HL-60 (cell line): Measurements from ENCODE around the gene TANC1.

Experiments used
- DNase-seq, 2 experiments: peaks; one replicate each; pipeline ENCODE4 v3.0.0-alpha.2; 2010 to 2020; ENCODE audit warnings: low read depth in 1 of 2, low spot score in 1 of 2
- H3K27ac ChIP-seq: fragments of 250-450 bp; sonication (Bioruptor Pico); replicated peaks from 2 replicates; pipeline ENCODE4 v1.5.1; 2020; ENCODE audit warnings: mild to moderate bottlenecking, moderate library complexity
- H3K27me3 ChIP-seq: fragments of 250-450 bp; sonication (Bioruptor Pico); 2 replicates; pipeline ENCODE4 v1.5.1; 2021; ENCODE audit warnings: mild to moderate bottlenecking, moderate library complexity; ENCODE audit not compliant: insufficient read depth, poor library complexity, severe bottlenecking
- H3K4me3 ChIP-seq: replicated peaks from 2 replicates; pipeline ENCODE4 v1.5.1; 2011; ENCODE audit warnings: mild to moderate bottlenecking, control low read depth, low read length; ENCODE audit not compliant: insufficient read depth
- GABPA ChIP-seq: IDR thresholded peaks from 2 replicates; pipeline ENCODE4 v1.6.1; 2012; ENCODE audit warnings: low read depth
- POLR2AphosphoS5 ChIP-seq: IDR thresholded peaks from 2 replicates; pipeline ENCODE4 v1.6.1; 2012; ENCODE audit warnings: low read depth
- SPI1 ChIP-seq: IDR thresholded peaks from 2 replicates; pipeline ENCODE4 v1.6.1; 2012; ENCODE audit warnings: low read depth, mild to moderate bottlenecking, borderline replicate concordance
- TF ChIP-seq, protein P1 (sequence below): IDR thresholded peaks from one replicate; pipeline ENCODE4 v1.5.1; 2011; ENCODE audit warnings: low read length, control low read depth, inconsistent platforms; ENCODE audit not compliant: insufficient read depth
- TF ChIP-seq, protein P2 (sequence below): IDR thresholded peaks from 2 replicates; pipeline ENCODE4 v1.6.1; 2012; ENCODE audit warnings: low read depth; ENCODE audit not compliant: insufficient replicate concordance

Gene TANC1

DNA sequence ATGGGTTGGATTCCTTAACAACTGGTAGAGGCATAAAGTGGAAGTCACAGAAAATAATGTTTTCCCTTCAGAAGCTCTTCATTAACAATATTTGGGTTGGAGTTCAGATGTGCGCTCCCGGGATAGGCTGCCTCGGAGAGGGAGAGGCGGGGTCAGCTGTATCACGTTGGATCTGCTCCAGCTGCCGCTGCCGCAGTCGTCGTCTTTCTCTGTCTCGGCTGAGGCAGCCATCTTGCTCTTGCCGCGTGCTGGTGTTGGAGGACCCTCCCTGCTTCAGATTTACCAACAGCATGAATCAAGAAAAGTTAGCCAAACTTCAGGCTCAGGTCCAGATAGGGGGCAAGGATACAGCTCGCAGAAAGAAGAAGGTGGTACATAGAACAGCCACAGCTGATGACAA is 35.1 kb downstream of the TANC1 start:
- H3K4me3 ChIP-seq, result no peak overlapping the region
- no peak for DNase-seq
- H3K27me3 ChIP-seq, result no peaks in the 10 kb centered on the region
- H3K27ac ChIP-seq, result no peak overlapping the region
- TF ChIP-seq POLR2AphosphoS5, result no peak
- no peak for TF ChIP-seq SPI1
- TF ChIP-seq, protein P1, sequence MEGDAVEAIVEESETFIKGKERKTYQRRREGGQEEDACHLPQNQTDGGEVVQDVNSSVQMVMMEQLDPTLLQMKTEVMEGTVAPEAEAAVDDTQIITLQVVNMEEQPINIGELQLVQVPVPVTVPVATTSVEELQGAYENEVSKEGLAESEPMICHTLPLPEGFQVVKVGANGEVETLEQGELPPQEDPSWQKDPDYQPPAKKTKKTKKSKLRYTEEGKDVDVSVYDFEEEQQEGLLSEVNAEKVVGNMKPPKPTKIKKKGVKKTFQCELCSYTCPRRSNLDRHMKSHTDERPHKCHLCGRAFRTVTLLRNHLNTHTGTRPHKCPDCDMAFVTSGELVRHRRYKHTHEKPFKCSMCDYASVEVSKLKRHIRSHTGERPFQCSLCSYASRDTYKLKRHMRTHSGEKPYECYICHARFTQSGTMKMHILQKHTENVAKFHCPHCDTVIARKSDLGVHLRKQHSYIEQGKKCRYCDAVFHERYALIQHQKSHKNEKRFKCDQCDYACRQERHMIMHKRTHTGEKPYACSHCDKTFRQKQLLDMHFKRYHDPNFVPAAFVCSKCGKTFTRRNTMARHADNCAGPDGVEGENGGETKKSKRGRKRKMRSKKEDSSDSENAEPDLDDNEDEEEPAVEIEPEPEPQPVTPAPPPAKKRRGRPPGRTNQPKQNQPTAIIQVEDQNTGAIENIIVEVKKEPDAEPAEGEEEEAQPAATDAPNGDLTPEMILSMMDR, result no peak
- TF ChIP-seq GABPA, result no peak
- TF ChIP-seq, protein P2, sequence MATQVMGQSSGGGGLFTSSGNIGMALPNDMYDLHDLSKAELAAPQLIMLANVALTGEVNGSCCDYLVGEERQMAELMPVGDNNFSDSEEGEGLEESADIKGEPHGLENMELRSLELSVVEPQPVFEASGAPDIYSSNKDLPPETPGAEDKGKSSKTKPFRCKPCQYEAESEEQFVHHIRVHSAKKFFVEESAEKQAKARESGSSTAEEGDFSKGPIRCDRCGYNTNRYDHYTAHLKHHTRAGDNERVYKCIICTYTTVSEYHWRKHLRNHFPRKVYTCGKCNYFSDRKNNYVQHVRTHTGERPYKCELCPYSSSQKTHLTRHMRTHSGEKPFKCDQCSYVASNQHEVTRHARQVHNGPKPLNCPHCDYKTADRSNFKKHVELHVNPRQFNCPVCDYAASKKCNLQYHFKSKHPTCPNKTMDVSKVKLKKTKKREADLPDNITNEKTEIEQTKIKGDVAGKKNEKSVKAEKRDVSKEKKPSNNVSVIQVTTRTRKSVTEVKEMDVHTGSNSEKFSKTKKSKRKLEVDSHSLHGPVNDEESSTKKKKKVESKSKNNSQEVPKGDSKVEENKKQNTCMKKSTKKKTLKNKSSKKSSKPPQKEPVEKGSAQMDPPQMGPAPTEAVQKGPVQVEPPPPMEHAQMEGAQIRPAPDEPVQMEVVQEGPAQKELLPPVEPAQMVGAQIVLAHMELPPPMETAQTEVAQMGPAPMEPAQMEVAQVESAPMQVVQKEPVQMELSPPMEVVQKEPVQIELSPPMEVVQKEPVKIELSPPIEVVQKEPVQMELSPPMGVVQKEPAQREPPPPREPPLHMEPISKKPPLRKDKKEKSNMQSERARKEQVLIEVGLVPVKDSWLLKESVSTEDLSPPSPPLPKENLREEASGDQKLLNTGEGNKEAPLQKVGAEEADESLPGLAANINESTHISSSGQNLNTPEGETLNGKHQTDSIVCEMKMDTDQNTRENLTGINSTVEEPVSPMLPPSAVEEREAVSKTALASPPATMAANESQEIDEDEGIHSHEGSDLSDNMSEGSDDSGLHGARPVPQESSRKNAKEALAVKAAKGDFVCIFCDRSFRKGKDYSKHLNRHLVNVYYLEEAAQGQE, result no peak

GRCh38 chr2:159004849-159005248 is 36.4 kb downstream of the TANC1 start:
- peaks cover under 1% of the 10 kb centered on the region for H3K27me3 ChIP-seq
- no peak overlapping the region for H3K4me3 ChIP-seq
- DNase-seq, result no peak
- TF ChIP-seq, protein P2, result no peak
- TF ChIP-seq GABPA, result no peak
- TF ChIP-seq, protein P1, result no peak
- TF ChIP-seq POLR2AphosphoS5, result no peak
- TF ChIP-seq SPI1, result no peak
- H3K27ac ChIP-seq, result no peak overlapping the region

DNA sequence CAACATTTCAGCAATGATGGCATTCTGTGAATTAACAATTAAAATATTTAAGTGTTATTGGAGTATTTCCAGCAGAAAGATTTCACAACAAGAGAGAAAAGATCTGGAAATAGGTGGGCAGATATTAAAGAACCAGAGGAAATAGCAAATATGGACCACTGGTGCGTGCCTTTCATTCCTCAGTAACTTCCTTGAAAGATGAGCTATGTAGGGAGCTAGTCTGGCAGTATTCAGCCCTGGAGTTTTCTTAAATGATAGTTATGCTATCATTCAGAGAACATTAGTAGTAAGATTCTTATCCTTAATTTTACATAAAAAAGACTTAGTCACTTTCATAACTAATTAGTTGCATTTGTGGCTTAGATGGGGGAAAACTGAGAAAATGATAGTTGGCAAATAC is 41.5 kb downstream of the TANC1 start:
- no peak overlapping the region for H3K27ac ChIP-seq
- no peak for DNase-seq
- peaks cover 6% of the 10 kb centered on the region for H3K27me3 ChIP-seq
- no peak overlapping the region for H3K4me3 ChIP-seq
- TF ChIP-seq SPI1, result no peak
- TF ChIP-seq GABPA, result no peak
- TF ChIP-seq, protein P2, result no peak
- no peak for TF ChIP-seq POLR2AphosphoS5
- TF ChIP-seq, protein P1, result no peak
